Measurements from ENCODE around the gene CLDN10. TPM values are rescaled to one million over a fixed set of nuclear protein-coding genes. Genes with fewer than 3 reads are reported as not detected.
A peak's percentile ranks its signal among the peaks of the same experiment; 100 is the strongest.
"Not testable (repeated sequence)": the region's sequence is repeated elsewhere in the genome, so short reads cannot be mapped to it uniquely, and the experiment has no call there.

Gene CLDN10
- polyA plus RNA-seq, 1 donor, result 0.49 TPM

- H3K9me3 ChIP-seq (ENCODE audit: control insufficient read depth, low read depth, low read length); H3K27me3 ChIP-seq (ENCODE audit: control insufficient read depth, insufficient read depth, low read length); H3K36me3 ChIP-seq (ENCODE audit: control insufficient read depth, insufficient read depth, low read length); H3K27ac ChIP-seq (ENCODE audit: low read length); DNase-seq; H3K4me3 ChIP-seq (ENCODE audit: low read length); H3K4me1 ChIP-seq (ENCODE audit: control insufficient read depth, insufficient read depth, low read length): not testable (repeated sequence)
- no CpG with 5 or more reads among the region's 5 CpGs for WGBS (ENCODE audit: insufficient coverage, low lambda C conversion rate)
These were observed 36.9 kb upstream of the CLDN10 start for GRCh38 chr13:95515606-95516005.

GRCh38 chr13:95516021-95516420 lies 36.5 kb upstream of the CLDN10 start:
- Histone ChIP-seq H3K27ac (ENCODE audit: low read length) (no peak overlapping the region), H3K4me1 (ENCODE audit: control insufficient read depth, insufficient read depth, low read length) (no peaks in the 10 kb centered on the region), H3K27me3 (ENCODE audit: control insufficient read depth, insufficient read depth, low read length) (no peaks in the 10 kb centered on the region), H3K36me3 (ENCODE audit: control insufficient read depth, insufficient read depth, low read length) (no peaks in the 10 kb centered on the region), H3K4me3 (ENCODE audit: low read length) (no peak overlapping the region), H3K9me3 (ENCODE audit: control insufficient read depth, low read depth, low read length) (no peaks in the 10 kb centered on the region)
- DNase-seq, result no peak
- 83% methylated on average over 1 of the region's 2 CpGs for WGBS (ENCODE audit: insufficient coverage, low lambda C conversion rate)

- no CpG with 5 or more reads among the region's 3 CpGs for WGBS (ENCODE audit: insufficient coverage, low lambda C conversion rate)
These were observed 36.0 kb upstream of the CLDN10 start for GRCh38 chr13:95516492-95516891.

GRCh38 chr13:95523598-95523997 lies 28.9 kb upstream of the CLDN10 start:
- H3K4me1 ChIP-seq (ENCODE audit: control insufficient read depth, insufficient read depth, low read length), result no peaks in the 10 kb centered on the region
- WGBS (ENCODE audit: insufficient coverage, low lambda C conversion rate), result 46% methylated on average over 2 of the region's 5 CpGs
- H3K9me3 ChIP-seq (ENCODE audit: control insufficient read depth, low read depth, low read length), result no peaks in the 10 kb centered on the region
- no peak for DNase-seq
- H3K27ac ChIP-seq (ENCODE audit: low read length), result no peak overlapping the region
- no peaks in the 10 kb centered on the region for H3K36me3 ChIP-seq (ENCODE audit: control insufficient read depth, insufficient read depth, low read length)
- no peaks in the 10 kb centered on the region for H3K27me3 ChIP-seq (ENCODE audit: control insufficient read depth, insufficient read depth, low read length)
- H3K4me3 ChIP-seq (ENCODE audit: low read length), result no peak overlapping the region

More at GRCh38 chr13:95516492-95516891, 36.0 kb upstream of the CLDN10 start:
- no peak for DNase-seq
- no peaks in the 10 kb centered on the region for H3K27me3 ChIP-seq (ENCODE audit: control insufficient read depth, insufficient read depth, low read length)
- H3K4me1 ChIP-seq (ENCODE audit: control insufficient read depth, insufficient read depth, low read length), result no peaks in the 10 kb centered on the region
- no peaks in the 10 kb centered on the region for H3K36me3 ChIP-seq (ENCODE audit: control insufficient read depth, insufficient read depth, low read length)
- no peak overlapping the region for H3K27ac ChIP-seq (ENCODE audit: low read length)
- no peaks in the 10 kb centered on the region for H3K9me3 ChIP-seq (ENCODE audit: control insufficient read depth, low read depth, low read length)
- H3K4me3 ChIP-seq (ENCODE audit: low read length), result no peak overlapping the region

GRCh38 chr13:95524264-95524901 lies 28.1 kb upstream of the CLDN10 start:
- Histone ChIP-seq H3K4me1 (ENCODE audit: control insufficient read depth, insufficient read depth, low read length) (no peaks in the 10 kb centered on the region), H3K27ac (ENCODE audit: low read length) (no peak overlapping the region), H3K36me3 (ENCODE audit: control insufficient read depth, insufficient read depth, low read length) (no peaks in the 10 kb centered on the region), H3K9me3 (ENCODE audit: control insufficient read depth, low read depth, low read length) (no peaks in the 10 kb centered on the region), H3K27me3 (ENCODE audit: control insufficient read depth, insufficient read depth, low read length) (no peaks in the 10 kb centered on the region), H3K4me3 (ENCODE audit: low read length) (no peak overlapping the region)
- DNase-seq, result no peak
- WGBS (ENCODE audit: insufficient coverage, low lambda C conversion rate), result 96% methylated on average over 3 of the region's 6 CpGs

- Histone ChIP-seq H3K27ac (ENCODE audit: low read length) (no peak overlapping the region), H3K4me1 (ENCODE audit: control insufficient read depth, insufficient read depth, low read length) (no peaks in the 10 kb centered on the region), H3K4me3 (ENCODE audit: low read length) (no peak overlapping the region), H3K9me3 (ENCODE audit: control insufficient read depth, low read depth, low read length) (no peaks in the 10 kb centered on the region), H3K36me3 (ENCODE audit: control insufficient read depth, insufficient read depth, low read length) (no peaks in the 10 kb centered on the region), H3K27me3 (ENCODE audit: control insufficient read depth, insufficient read depth, low read length) (peaks cover 2% of the 10 kb centered on the region)
- DNase-seq, result no peak
- no CpG with 5 or more reads among the region's 1 CpG for WGBS (ENCODE audit: insufficient coverage, low lambda C conversion rate)
These were observed 24.6 kb upstream of the CLDN10 start for GRCh38 chr13:95527955-95528354.

GRCh38 chr13:95530178-95530577 lies 22.3 kb upstream of the CLDN10 start:
- Histone ChIP-seq H3K27me3 (ENCODE audit: control insufficient read depth, insufficient read depth, low read length) (peaks cover 2% of the 10 kb centered on the region), H3K36me3 (ENCODE audit: control insufficient read depth, insufficient read depth, low read length) (no peaks in the 10 kb centered on the region), H3K4me1 (ENCODE audit: control insufficient read depth, insufficient read depth, low read length) (no peaks in the 10 kb centered on the region), H3K9me3 (ENCODE audit: control insufficient read depth, low read depth, low read length) (no peaks in the 10 kb centered on the region), H3K4me3 (ENCODE audit: low read length) (no peak overlapping the region), H3K27ac (ENCODE audit: low read length) (no peak overlapping the region)
- DNase-seq, result no peak
- WGBS (ENCODE audit: insufficient coverage, low lambda C conversion rate), result 80% methylated on average over 1 of the region's 5 CpGs

- no peak overlapping the region for H3K27ac ChIP-seq (ENCODE audit: low read length)
- 49% methylated on average over 2 of the region's 7 CpGs for WGBS (ENCODE audit: insufficient coverage, low lambda C conversion rate)
- H3K4me3 ChIP-seq (ENCODE audit: low read length), result no peak overlapping the region
- H3K27me3 ChIP-seq (ENCODE audit: control insufficient read depth, insufficient read depth, low read length), result peaks cover 2% of the 10 kb centered on the region
- H3K4me1 ChIP-seq (ENCODE audit: control insufficient read depth, insufficient read depth, low read length), result no peaks in the 10 kb centered on the region
- no peaks in the 10 kb centered on the region for H3K36me3 ChIP-seq (ENCODE audit: control insufficient read depth, insufficient read depth, low read length)
- peak; percentile 18 to 60 for DNase-seq
- no peaks in the 10 kb centered on the region for H3K9me3 ChIP-seq (ENCODE audit: control insufficient read depth, low read depth, low read length)
These were observed 18.9 kb upstream of the CLDN10 start for GRCh38 chr13:95533545-95534160.

- H3K36me3 ChIP-seq (ENCODE audit: control insufficient read depth, insufficient read depth, low read length), result no peaks in the 10 kb centered on the region
- H3K27me3 ChIP-seq (ENCODE audit: control insufficient read depth, insufficient read depth, low read length), result peaks cover under 1% of the 10 kb centered on the region
- H3K4me3 ChIP-seq (ENCODE audit: low read length), result no peak overlapping the region
- H3K9me3 ChIP-seq (ENCODE audit: control insufficient read depth, low read depth, low read length), result no peaks in the 10 kb centered on the region
- WGBS (ENCODE audit: insufficient coverage, low lambda C conversion rate), result 73% methylated on average over 2 of the region's 3 CpGs
- H3K27ac ChIP-seq (ENCODE audit: low read length), result no peak overlapping the region
- no peaks in the 10 kb centered on the region for H3K4me1 ChIP-seq (ENCODE audit: control insufficient read depth, insufficient read depth, low read length)
- DNase-seq, result no peak
These were observed 17.3 kb upstream of the CLDN10 start for GRCh38 chr13:95535243-95535642.

- Histone ChIP-seq H3K4me3 (ENCODE audit: low read length) (no peak overlapping the region), H3K27ac (ENCODE audit: low read length) (no peak overlapping the region), H3K4me1 (ENCODE audit: control insufficient read depth, insufficient read depth, low read length) (no peaks in the 10 kb centered on the region), H3K27me3 (ENCODE audit: control insufficient read depth, insufficient read depth, low read length) (no peaks in the 10 kb centered on the region), H3K36me3 (ENCODE audit: control insufficient read depth, insufficient read depth, low read length) (no peaks in the 10 kb centered on the region), H3K9me3 (ENCODE audit: control insufficient read depth, low read depth, low read length) (no peaks in the 10 kb centered on the region)
- WGBS (ENCODE audit: insufficient coverage, low lambda C conversion rate), result 38% methylated on average over 3 of the region's 6 CpGs
- DNase-seq, result no peak
These were observed 15.8 kb upstream of the CLDN10 start for GRCh38 chr13:95536632-95537241.
